GM12878 (cell line): ENCODE results near the gene LRP1. TPM values are rescaled to one million over a fixed set of nuclear protein-coding genes. Genes with fewer than 3 reads are reported as not detected.

Source experiments
- ATAC-seq: fragments of 200-7000 bp; cut with Tn5 transposase; 3 replicates; pipeline ENCODE4 v1.9.1; 2020; ENCODE audit warnings: mild to moderate bottlenecking, moderate library complexity
- BruUV-seq: library from RNA; stranded (reverse); fragments of 400-500 nt; replicated peaks from 2 replicates; lab custom pipeline; 2021; lab: Mats Ljungman, UMichigan
- CTCF ChIA-PET: fragments of 300-600 bp; sonication (Branson Sonifier 250); formaldehyde crosslinking; extraction: SDS; loops from one replicate; lab custom pipeline; 2021; ENCODE audit warnings: inconsistent platforms; lab: Yijun Ruan, JAX
- POLR2A ChIA-PET: fragments of 350-600 bp; formaldehyde crosslinking; extraction: SDS; loops from one replicate; lab custom pipeline; 2021; ENCODE audit warnings: inconsistent platforms; lab: Charles Lee
- RAD21 ChIA-PET: fragments of 300-600 bp; sonication (Branson Sonifier 250); formaldehyde crosslinking; loops from one replicate; lab custom pipeline; 2023; ENCODE audit warnings: antibody characterized with exemption; ENCODE audit not compliant: unreplicated experiment; lab: Charles Lee
- SMC1A ChIA-PET: fragments of 300-600 bp; sonication (Branson Sonifier 250); formaldehyde crosslinking; loops from one replicate; lab custom pipeline; 2023; ENCODE audit not compliant: unreplicated experiment, uncharacterized antibody; lab: Charles Lee
- DNase-seq: peaks from one replicate; pipeline ENCODE4 v3.0.0-alpha.2; 2011; ENCODE audit warnings: low read depth, low spot score
- FAIRE-seq: peaks from 3 replicates; lab custom pipeline; 2011; peaks lifted over from hg19 to GRCh38; lab: Jason Lieb, UNC
- H2AFZ ChIP-seq: 2 replicates; pipeline ENCODE4 v1.6.0; 2011; ENCODE audit warnings: low read depth, low read length, control low read depth; ENCODE audit not compliant: control insufficient read depth
- H3K27ac ChIP-seq: 2 replicates; pipeline ENCODE4 v1.5.1; 2011; ENCODE audit warnings: control low read depth; ENCODE audit not compliant: control insufficient read depth, insufficient read depth
- H3K27me3 ChIP-seq, 2 experiments: replicated peaks in 1 of 2; 2 replicates each; pipeline versions ENCODE4 v1.6.0 to v1.6.1; 2011; ENCODE audit warnings: low read length in 1 of 2; ENCODE audit not compliant: control insufficient read depth in 2 of 2, insufficient read depth in 2 of 2
- H3K36me3 ChIP-seq, 2 experiments: 2 replicates each; pipeline ENCODE4 v1.5.1; 2011; ENCODE audit warnings: low read length in 1 of 2; ENCODE audit not compliant: control insufficient read depth in 2 of 2, insufficient read depth in 2 of 2
- H3K4me1 ChIP-seq: 2 replicates; pipeline ENCODE4 v1.6.1; 2011; ENCODE audit warnings: mild to moderate bottlenecking, low read length, moderate library complexity, mixed read lengths; ENCODE audit not compliant: control insufficient read depth, insufficient read depth
- H3K4me2 ChIP-seq: 2 replicates; pipeline ENCODE4 v1.6.0; 2011; ENCODE audit warnings: control low read depth; ENCODE audit not compliant: control insufficient read depth, insufficient read depth
- H3K4me3 ChIP-seq: fragments of 200-600 bp; sonication (generic); 2 replicates; pipeline ENCODE4 v1.5.1; 2016
- H3K79me2 ChIP-seq: 2 replicates; pipeline ENCODE4 v1.6.0; 2011; ENCODE audit warnings: low read length; ENCODE audit not compliant: control insufficient read depth, insufficient read depth
- H3K9ac ChIP-seq: 2 replicates; pipeline ENCODE4 v1.8.0; 2011; ENCODE audit warnings: low read length, control low read depth, mixed read lengths; ENCODE audit not compliant: control insufficient read depth, insufficient read depth
- H3K9me3 ChIP-seq: replicated peaks from 3 replicates; pipeline ENCODE4 v1.5.1; 2011; ENCODE audit warnings: mild to moderate bottlenecking, low read length; ENCODE audit not compliant: control insufficient read depth, insufficient read depth
- H4K20me1 ChIP-seq: 2 replicates; pipeline ENCODE4 v1.6.0; 2011; ENCODE audit not compliant: control insufficient read depth, insufficient read depth
- BHLHE40 ChIP-seq, 2 experiments: fragments of 450-650 bp in 1 of 2; IDR thresholded peaks; 2 replicates each; pipeline ENCODE4 v1.6.1; 2011 to 2017; ENCODE audit warnings: low read depth in 2 of 2, borderline replicate concordance in 1 of 2, improper control_type of control experiment in 1 of 2, low read length in 1 of 2, mild to moderate bottlenecking in 1 of 2
- CEBPB ChIP-seq, 2 experiments: fragments of 150-350 bp in 1 of 2; IDR thresholded peaks; 2 replicates each; pipeline ENCODE4 v1.6.1; 2012 to 2014; ENCODE audit warnings: low read depth in 2 of 2, low read length in 2 of 2, borderline replicate concordance in 1 of 2, inconsistent platforms in 1 of 2
- CHD1 ChIP-seq: IDR thresholded peaks from 2 replicates; pipeline ENCODE4 v1.6.1; 2012; ENCODE audit warnings: low read depth, low read length, improper control_type of control experiment
- PML ChIP-seq: IDR thresholded peaks from 2 replicates; pipeline ENCODE4 v1.6.1; 2012; ENCODE audit warnings: low read length, inconsistent platforms
- POLR2AphosphoS5 ChIP-seq: IDR thresholded peaks from 2 replicates; pipeline ENCODE4 v1.6.1; 2011; ENCODE audit warnings: mild to moderate bottlenecking, low read length, inconsistent platforms
- RAD21 ChIP-seq: IDR thresholded peaks from 2 replicates; pipeline ENCODE4 v1.6.1; 2011; ENCODE audit warnings: mild to moderate bottlenecking, low read depth, low read length, moderate library complexity; ENCODE audit not compliant: insufficient read depth
- RAD51 ChIP-seq: fragments of 450-650 bp; IDR thresholded peaks from 2 replicates; pipeline ENCODE4 v1.6.1; 2016; ENCODE audit warnings: moderate library complexity, mild to moderate bottlenecking, inconsistent platforms
- SMARCA5 ChIP-seq: fragments of 450-650 bp; IDR thresholded peaks from 2 replicates; pipeline ENCODE4 v1.6.1; 2017; ENCODE audit warnings: mild to moderate bottlenecking
- SMC3 ChIP-seq: IDR thresholded peaks from 2 replicates; pipeline ENCODE4 v1.6.1; 2011; ENCODE audit warnings: low read length, improper control_type of control experiment, borderline replicate concordance
- TCF3 ChIP-seq: IDR thresholded peaks from 2 replicates; pipeline ENCODE4 v1.6.1; 2012; ENCODE audit warnings: low read depth, mild to moderate bottlenecking, low read length, borderline replicate concordance; ENCODE audit not compliant: insufficient read depth
- WGBS: methylation state at CpG from one replicate; pipeline ENCODE4 v1.1.6; 2016; ENCODE audit warnings: low lambda C conversion rate; ENCODE audit not compliant: insufficient replicate concordance, insufficient coverage; ENCODE audit errors: missing lambda C conversion rate; 5-methylcytosine and 5-hydroxymethylcytosine counted together
- in situ Hi-C: fragments of 300-500 bp; cut with MboI; formaldehyde crosslinking; loops from 9 replicates; pipeline ENCODE4 v1.14.3; 2018; ENCODE audit warnings: mixed read lengths
- intact Hi-C: fragments of 100-400 bp; cut with micrococcal nuclease; formaldehyde crosslinking; loops from one replicate; pipeline ENCODE4 v1.14.2; 2022; ENCODE audit not compliant: unreplicated experiment
- polyA plus RNA-seq, 11 experiments: library from polyadenylated mRNA; depleted of rRNA in 4 of 11; unstranded in 6 of 11; stranded (reverse) in 5 of 11; fragments of >200 nt; fragmentation: Nextera tagmentation in 4 of 11; fragmentation: Illumina TruSeq in 1 of 11; extraction: Ambion mirVana in 4 of 11; extraction: Trizol in 1 of 11; gene quantifications; 1 replicate in 1 of 11; 2 replicates in 10 of 11; pipeline versions ENCODE4 v1.2.1 to v1.2.3, GENCODE V29; 2011 to 2016; ENCODE audit warnings: inconsistent platforms in 2 of 11, missing spikeins in 2 of 11, low read depth in 1 of 11
- total RNA-seq, 4 experiments: library from RNA; depleted of rRNA in 3 of 4; stranded (reverse); fragments of >200 nt in 3 of 4; fragmentation: Illumina TruSeq in 1 of 4; extraction: Trizol in 1 of 4; gene quantifications; 2 replicates each; pipeline versions ENCODE4 v1.2.1 to v1.2.3, GENCODE V29; 2013 to 2021
- TF ChIP-seq, protein P1 (sequence below): IDR thresholded peaks from 2 replicates; pipeline ENCODE4 v1.6.1; 2012; ENCODE audit warnings: improper control_type of control experiment, low read depth, low read length; ENCODE audit not compliant: insufficient replicate concordance
- TF ChIP-seq, protein P2 (sequence below), 3 experiments: IDR thresholded peaks in 2 of 3; conservative IDR thresholded peaks in 1 of 3; 2 replicates each; pipeline ENCODE4 v1.5.1; 2011; ENCODE audit warnings: low read depth in 3 of 3, low read length in 3 of 3, mild to moderate bottlenecking in 3 of 3, control low read depth in 2 of 3, moderate library complexity in 2 of 3, inconsistent platforms in 1 of 3, mixed read lengths in 1 of 3; ENCODE audit not compliant: control insufficient read depth in 2 of 3, insufficient read depth in 1 of 3; ENCODE audit errors: extremely low read depth in 1 of 3
- TF ChIP-seq, protein P3 (sequence below): IDR thresholded peaks from 2 replicates; pipeline ENCODE4 v1.6.1; 2012; ENCODE audit warnings: low read length, inconsistent platforms

The LRP1 gene
- total and polyA plus RNA-seq, 10 of the 15 experiments (the other 5 are each of a cell fraction or from before 2014, with no cell fraction given) = under 0.01 to 1.1 (median 0.20) TPM; not detected in 2

DNA sequence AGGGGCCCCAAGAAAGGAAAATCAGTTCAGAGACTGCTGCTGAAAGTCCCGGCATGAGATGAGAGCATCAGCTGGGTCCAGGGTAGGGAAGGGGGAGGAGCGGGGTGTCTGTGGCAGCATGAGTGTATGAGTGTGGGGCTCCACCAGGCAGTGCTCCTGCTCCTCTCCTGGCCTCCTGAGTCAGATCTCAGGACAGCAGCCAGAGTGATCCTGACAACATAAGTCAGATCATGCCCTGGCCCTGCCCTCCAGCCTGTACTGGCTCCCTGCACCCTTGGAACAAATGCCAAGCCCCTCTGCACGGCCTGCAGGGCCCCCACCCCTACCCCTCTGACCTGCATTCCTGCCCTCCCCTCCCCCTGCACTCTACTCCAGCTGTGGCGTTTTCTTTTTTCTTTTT is 43.4 kb downstream of the LRP1 start (continued):
- TF ChIP-seq TCF3 = no peak
- no peak for TF ChIP-seq CHD1
- TF ChIP-seq RAD51 = no peak
- TF ChIP-seq POLR2AphosphoS5 = no peak
- TF ChIP-seq SMARCA5 = no peak
- TF ChIP-seq CEBPB (IDR thresholded peaks at IDR 0.05; ENCODE audit: borderline replicate concordance in 1 of 2, low read depth in 2 of 2, low read length in 2 of 2) = no peak
- TF ChIP-seq, protein P1, sequence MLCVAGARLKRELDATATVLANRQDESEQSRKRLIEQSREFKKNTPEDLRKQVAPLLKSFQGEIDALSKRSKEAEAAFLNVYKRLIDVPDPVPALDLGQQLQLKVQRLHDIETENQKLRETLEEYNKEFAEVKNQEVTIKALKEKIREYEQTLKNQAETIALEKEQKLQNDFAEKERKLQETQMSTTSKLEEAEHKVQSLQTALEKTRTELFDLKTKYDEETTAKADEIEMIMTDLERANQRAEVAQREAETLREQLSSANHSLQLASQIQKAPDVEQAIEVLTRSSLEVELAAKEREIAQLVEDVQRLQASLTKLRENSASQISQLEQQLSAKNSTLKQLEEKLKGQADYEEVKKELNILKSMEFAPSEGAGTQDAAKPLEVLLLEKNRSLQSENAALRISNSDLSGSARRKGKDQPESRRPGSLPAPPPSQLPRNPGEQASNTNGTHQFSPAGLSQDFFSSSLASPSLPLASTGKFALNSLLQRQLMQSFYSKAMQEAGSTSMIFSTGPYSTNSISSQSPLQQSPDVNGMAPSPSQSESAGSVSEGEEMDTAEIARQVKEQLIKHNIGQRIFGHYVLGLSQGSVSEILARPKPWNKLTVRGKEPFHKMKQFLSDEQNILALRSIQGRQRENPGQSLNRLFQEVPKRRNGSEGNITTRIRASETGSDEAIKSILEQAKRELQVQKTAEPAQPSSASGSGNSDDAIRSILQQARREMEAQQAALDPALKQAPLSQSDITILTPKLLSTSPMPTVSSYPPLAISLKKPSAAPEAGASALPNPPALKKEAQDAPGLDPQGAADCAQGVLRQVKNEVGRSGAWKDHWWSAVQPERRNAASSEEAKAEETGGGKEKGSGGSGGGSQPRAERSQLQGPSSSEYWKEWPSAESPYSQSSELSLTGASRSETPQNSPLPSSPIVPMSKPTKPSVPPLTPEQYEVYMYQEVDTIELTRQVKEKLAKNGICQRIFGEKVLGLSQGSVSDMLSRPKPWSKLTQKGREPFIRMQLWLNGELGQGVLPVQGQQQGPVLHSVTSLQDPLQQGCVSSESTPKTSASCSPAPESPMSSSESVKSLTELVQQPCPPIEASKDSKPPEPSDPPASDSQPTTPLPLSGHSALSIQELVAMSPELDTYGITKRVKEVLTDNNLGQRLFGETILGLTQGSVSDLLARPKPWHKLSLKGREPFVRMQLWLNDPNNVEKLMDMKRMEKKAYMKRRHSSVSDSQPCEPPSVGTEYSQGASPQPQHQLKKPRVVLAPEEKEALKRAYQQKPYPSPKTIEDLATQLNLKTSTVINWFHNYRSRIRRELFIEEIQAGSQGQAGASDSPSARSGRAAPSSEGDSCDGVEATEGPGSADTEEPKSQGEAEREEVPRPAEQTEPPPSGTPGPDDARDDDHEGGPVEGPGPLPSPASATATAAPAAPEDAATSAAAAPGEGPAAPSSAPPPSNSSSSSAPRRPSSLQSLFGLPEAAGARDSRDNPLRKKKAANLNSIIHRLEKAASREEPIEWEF = no peak

DNA sequence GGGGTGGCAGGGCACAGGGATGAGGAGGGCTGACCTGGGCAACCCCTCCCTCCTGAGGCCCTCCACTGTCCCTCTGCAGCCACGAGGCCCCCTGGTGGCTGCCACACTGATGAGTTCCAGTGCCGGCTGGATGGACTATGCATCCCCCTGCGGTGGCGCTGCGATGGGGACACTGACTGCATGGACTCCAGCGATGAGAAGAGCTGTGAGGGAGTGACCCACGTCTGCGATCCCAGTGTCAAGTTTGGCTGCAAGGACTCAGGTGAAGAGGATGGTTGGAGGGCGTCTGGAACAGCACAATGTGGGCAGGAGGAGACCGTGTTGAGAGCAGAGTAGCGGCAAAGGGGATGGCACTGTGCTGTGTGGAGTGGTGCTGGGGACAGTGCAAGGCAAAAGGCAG is 44.8 kb downstream of the LRP1 start:
- no peaks in the 10 kb centered on the region for H3K27me3 ChIP-seq
- WGBS = 42% methylated on average over 11 of the region's 11 CpGs
- ChIA-PET CTCF (interaction anchor here (0.6 to 5.4 kb wide), 13 partner anchors 13 to 484 kb away, joined by 3 to 66 read pairs (median 6); partner anchors contain the start of gene LRP1), POLR2A (interaction anchor here (1.6 kb wide), 1 partner anchor 13 kb away, joined by 3 read pairs; no protein-coding TSS in a partner anchor), RAD21 (interaction anchor here (1.0 kb wide), 1 partner anchor 45 kb away, joined by 4 read pairs; the partner anchor contains the start of gene LRP1), SMC1A (interaction anchor here (0.8 to 1.7 kb wide), 3 partner anchors 45 to 51 kb away, joined by 3 to 6 read pairs (median 3); partner anchors contain the start of gene LRP1)
- intact Hi-C loops = loop anchor here (1.0 kb wide), 1 partner anchor 49 kb away; no protein-coding TSS in a partner anchor
- H3K27ac ChIP-seq = no peak overlapping the region
- TF ChIP-seq, protein P2, sequence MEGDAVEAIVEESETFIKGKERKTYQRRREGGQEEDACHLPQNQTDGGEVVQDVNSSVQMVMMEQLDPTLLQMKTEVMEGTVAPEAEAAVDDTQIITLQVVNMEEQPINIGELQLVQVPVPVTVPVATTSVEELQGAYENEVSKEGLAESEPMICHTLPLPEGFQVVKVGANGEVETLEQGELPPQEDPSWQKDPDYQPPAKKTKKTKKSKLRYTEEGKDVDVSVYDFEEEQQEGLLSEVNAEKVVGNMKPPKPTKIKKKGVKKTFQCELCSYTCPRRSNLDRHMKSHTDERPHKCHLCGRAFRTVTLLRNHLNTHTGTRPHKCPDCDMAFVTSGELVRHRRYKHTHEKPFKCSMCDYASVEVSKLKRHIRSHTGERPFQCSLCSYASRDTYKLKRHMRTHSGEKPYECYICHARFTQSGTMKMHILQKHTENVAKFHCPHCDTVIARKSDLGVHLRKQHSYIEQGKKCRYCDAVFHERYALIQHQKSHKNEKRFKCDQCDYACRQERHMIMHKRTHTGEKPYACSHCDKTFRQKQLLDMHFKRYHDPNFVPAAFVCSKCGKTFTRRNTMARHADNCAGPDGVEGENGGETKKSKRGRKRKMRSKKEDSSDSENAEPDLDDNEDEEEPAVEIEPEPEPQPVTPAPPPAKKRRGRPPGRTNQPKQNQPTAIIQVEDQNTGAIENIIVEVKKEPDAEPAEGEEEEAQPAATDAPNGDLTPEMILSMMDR (IDR thresholded peaks at IDR 0.05 in 2 of 3, conservative IDR thresholded peaks at IDR 0.05 in 1 of 3; ENCODE audit: control insufficient read depth in 2 of 3, extremely low read depth in 1 of 3, insufficient read depth in 1 of 3, low read depth in 3 of 3, low read length in 3 of 3) = peak; percentile 53 to 64 (median 57)
- TF ChIP-seq, protein P3, sequence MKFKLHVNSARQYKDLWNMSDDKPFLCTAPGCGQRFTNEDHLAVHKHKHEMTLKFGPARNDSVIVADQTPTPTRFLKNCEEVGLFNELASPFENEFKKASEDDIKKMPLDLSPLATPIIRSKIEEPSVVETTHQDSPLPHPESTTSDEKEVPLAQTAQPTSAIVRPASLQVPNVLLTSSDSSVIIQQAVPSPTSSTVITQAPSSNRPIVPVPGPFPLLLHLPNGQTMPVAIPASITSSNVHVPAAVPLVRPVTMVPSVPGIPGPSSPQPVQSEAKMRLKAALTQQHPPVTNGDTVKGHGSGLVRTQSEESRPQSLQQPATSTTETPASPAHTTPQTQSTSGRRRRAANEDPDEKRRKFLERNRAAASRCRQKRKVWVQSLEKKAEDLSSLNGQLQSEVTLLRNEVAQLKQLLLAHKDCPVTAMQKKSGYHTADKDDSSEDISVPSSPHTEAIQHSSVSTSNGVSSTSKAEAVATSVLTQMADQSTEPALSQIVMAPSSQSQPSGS = no peak
- no peak for TF ChIP-seq PML
- peak; percentile 36; the same call in 1 of the 2 replicates for TF ChIP-seq RAD21
- peak; percentile 51; the same call in 1 of the 2 replicates for TF ChIP-seq SMC3
- TF ChIP-seq BHLHE40 (IDR thresholded peaks at IDR 0.05; ENCODE audit: borderline replicate concordance in 1 of 2, low read depth in 2 of 2, low read length in 1 of 2) = no peak
- DNase-seq (no peak), ATAC-seq (peak; percentile 78), FAIRE-seq (no peak)
- BruUV-seq = no TSS peak
- H4K20me1 ChIP-seq = no peaks in the 10 kb centered on the region; the same call in none of the 2 replicates
- H2AFZ ChIP-seq = no peak overlapping the region
- H3K9me3 ChIP-seq = no peaks in the 10 kb centered on the region
- no peaks in the 10 kb centered on the region for H3K4me1 ChIP-seq
- H3K36me3 ChIP-seq = no peaks in the 10 kb centered on the region
- no peak overlapping the region for H3K9ac ChIP-seq
- no peaks in the 10 kb centered on the region for H3K79me2 ChIP-seq
- no peak overlapping the region for H3K4me2 ChIP-seq
- H3K4me3 ChIP-seq = no peak overlapping the region
- in situ Hi-C loops = no loop called here
